Adipocyte (in vitro differentiated cells): ENCODE results near the gene SOCS4.

ENCODE experiments used
- DNase-seq: peaks from one replicate; pipeline ENCODE4 v3.0.0-alpha.2; 2015; ENCODE audit warnings: low read depth
- H3K27me3 ChIP-seq: replicated peaks from 2 replicates; pipeline ENCODE4 v1.7.0; 2013; ENCODE audit warnings: mild to moderate bottlenecking, low read length, moderate library complexity; ENCODE audit not compliant: control insufficient read depth, insufficient read depth
- H3K36me3 ChIP-seq: 2 replicates; pipeline ENCODE4 v1.7.0; 2013; ENCODE audit warnings: low read length, mild to moderate bottlenecking, moderate library complexity; ENCODE audit not compliant: control insufficient read depth, insufficient read depth, severe bottlenecking
- H3K4me1 ChIP-seq: 2 replicates; pipeline ENCODE4 v1.7.0; 2013; ENCODE audit warnings: mild to moderate bottlenecking, low read length, moderate library complexity; ENCODE audit not compliant: control insufficient read depth, insufficient read depth
- H3K4me3 ChIP-seq: 2 replicates; pipeline ENCODE4 v1.7.0; 2013; ENCODE audit warnings: mild to moderate bottlenecking, low read length, moderate library complexity
- H3K9ac ChIP-seq: 2 replicates; pipeline ENCODE4 v1.7.0; 2013; ENCODE audit warnings: mild to moderate bottlenecking, low read length, moderate library complexity
- H3K9me3 ChIP-seq: 2 replicates; pipeline ENCODE4 v1.7.0; 2013; ENCODE audit warnings: mild to moderate bottlenecking, low read length, moderate library complexity; ENCODE audit not compliant: control insufficient read depth

The SOCS4 gene

GRCh38 chr14:55092341-55092740 lies 65.3 kb downstream of the SOCS4 start:
- Histone ChIP-seq H3K9me3 (no peaks in the 10 kb centered on the region), H3K4me3 (no peak overlapping the region), H3K27me3 (no peaks in the 10 kb centered on the region), H3K4me1 (peaks cover 20% of the 10 kb centered on the region), H3K36me3 (no peaks in the 10 kb centered on the region), H3K9ac (no peak overlapping the region)
- DNase-seq, result peak; percentile 73

- Histone ChIP-seq H3K36me3 (no peaks in the 10 kb centered on the region), H3K9me3 (no peaks in the 10 kb centered on the region), H3K4me3 (no peak overlapping the region), H3K9ac (no peak overlapping the region), H3K27me3 (no peaks in the 10 kb centered on the region), H3K4me1 (peaks cover 13% of the 10 kb centered on the region)
- peak; percentile 62 for DNase-seq
These were observed 67.5 kb downstream of the SOCS4 start for GRCh38 chr14:55094292-55095157.

GRCh38 chr14:55097881-55098560 lies 71.0 kb downstream of the SOCS4 start:
- Histone ChIP-seq H3K9me3 (no peaks in the 10 kb centered on the region), H3K9ac (no peak overlapping the region), H3K36me3 (no peaks in the 10 kb centered on the region), H3K4me1 (peaks cover 34% of the 10 kb centered on the region), H3K4me3 (no peak overlapping the region), H3K27me3 (no peaks in the 10 kb centered on the region)
- DNase-seq, result no peak

- Histone ChIP-seq H3K9me3 (no peaks in the 10 kb centered on the region), H3K36me3 (no peaks in the 10 kb centered on the region), H3K4me1 (peaks cover 39% of the 10 kb centered on the region), H3K4me3 (no peak overlapping the region), H3K27me3 (no peaks in the 10 kb centered on the region), H3K9ac (no peak overlapping the region)
- no peak for DNase-seq
These were observed 71.5 kb downstream of the SOCS4 start for GRCh38 chr14:55098561-55098898.
